Activated T-helper 17 cell treated with anti-CD3 and anti-CD28 coated beads, Interleukin-2, amount 50 U/mL, for 72 hours (primary cell): Measurements from ENCODE around the gene SLAMF6. TPM values are rescaled to one million over a fixed set of nuclear protein-coding genes. Genes with fewer than 3 reads are reported as not detected.
"Not testable (repeated sequence)": the region's sequence is repeated elsewhere in the genome, so short reads cannot be mapped to it uniquely, and the experiment has no call there.

Experiments used
- ATAC-seq: fragments of 150-1000 bp; cut with Tn5 transposase; replicated peaks from 2 replicates; pipeline ENCODE4 v1.10.0; 2021; ENCODE audit warnings: mild to moderate bottlenecking, moderate library complexity
- H3K27ac Mint-ChIP-seq: one replicate; pipeline ENCODE4 v1.8.0; 2022; ENCODE audit warnings: mixed read lengths
- H3K27me3 Mint-ChIP-seq: one replicate; pipeline ENCODE4 v1.8.0; 2022; ENCODE audit warnings: mixed read lengths
- H3K36me3 Mint-ChIP-seq: one replicate; pipeline ENCODE4 v1.8.0; 2022; ENCODE audit warnings: low read depth, mild to moderate bottlenecking, mixed read lengths
- H3K4me1 Mint-ChIP-seq: one replicate; pipeline ENCODE4 v1.8.0; 2022; ENCODE audit warnings: mixed read lengths
- H3K4me3 Mint-ChIP-seq: one replicate; pipeline ENCODE4 v1.8.0; 2022; ENCODE audit warnings: mild to moderate bottlenecking, mixed read lengths
- H3K9me3 Mint-ChIP-seq: one replicate; pipeline ENCODE4 v1.8.0; 2022; ENCODE audit warnings: mixed read lengths
- total RNA-seq, 2 donors: library from RNA; stranded (reverse); gene quantifications; one replicate each; pipeline ENCODE4 v1.2.3, GENCODE V29; 2022

Gene SLAMF6
- 10 to 100 TPM; 17.4 to 28.6 TPM for total RNA-seq

GRCh38 chr1:160522622-160523345 lies at the start of gene SLAMF6:
SLAMF6 (minus strand) TSS chr1:160523255; CDS start chr1:160523192, 63 bp downstream.
- Mint-ChIP-seq H3K4me1 (peaks cover 57% of the 10 kb centered on the region), H3K4me3 (peak within 1 kb of the TSS; percentile 90), H3K9me3 (peaks cover 5% of the 10 kb centered on the region), H3K36me3 (peaks cover 53% of the 10 kb centered on the region), H3K27me3 (no peaks in the 10 kb centered on the region), H3K27ac (peak within 1 kb of the TSS; percentile 90)
- ATAC-seq: peak; percentile 58

GRCh38 chr1:160570840-160571239 lies 47.8 kb upstream of the SLAMF6 start:
- peak overlapping the region; percentile 73 for H3K4me3 Mint-ChIP-seq
- H3K36me3 Mint-ChIP-seq: peaks cover 15% of the 10 kb centered on the region
- H3K27ac Mint-ChIP-seq: peak overlapping the region; percentile 78
- ATAC-seq: no peak
- peaks cover 74% of the 10 kb centered on the region for H3K4me1 Mint-ChIP-seq
- H3K9me3 Mint-ChIP-seq: peaks cover 10% of the 10 kb centered on the region
- no peaks in the 10 kb centered on the region for H3K27me3 Mint-ChIP-seq

GRCh38 chr1:160569806-160570205 lies 46.8 kb upstream of the SLAMF6 start:
- Mint-ChIP-seq H3K36me3 (peaks cover 26% of the 10 kb centered on the region), H3K4me3 (peak overlapping the region; percentile 73), H3K27ac (peak overlapping the region; percentile 78), H3K9me3 (peaks cover 10% of the 10 kb centered on the region), H3K4me1 (peaks cover 75% of the 10 kb centered on the region), H3K27me3 (no peaks in the 10 kb centered on the region)
- no peak for ATAC-seq

GRCh38 chr1:160567858-160568682 lies 45.0 kb upstream of the SLAMF6 start:
- Mint-ChIP-seq H3K36me3 (peaks cover 39% of the 10 kb centered on the region), H3K27ac (peak overlapping the region; percentile 78), H3K9me3 (peaks cover 8% of the 10 kb centered on the region), H3K27me3 (no peaks in the 10 kb centered on the region), H3K4me3 (peak overlapping the region; percentile 73), H3K4me1 (peaks cover 70% of the 10 kb centered on the region)
- peak; percentile 93 for ATAC-seq

DNA sequence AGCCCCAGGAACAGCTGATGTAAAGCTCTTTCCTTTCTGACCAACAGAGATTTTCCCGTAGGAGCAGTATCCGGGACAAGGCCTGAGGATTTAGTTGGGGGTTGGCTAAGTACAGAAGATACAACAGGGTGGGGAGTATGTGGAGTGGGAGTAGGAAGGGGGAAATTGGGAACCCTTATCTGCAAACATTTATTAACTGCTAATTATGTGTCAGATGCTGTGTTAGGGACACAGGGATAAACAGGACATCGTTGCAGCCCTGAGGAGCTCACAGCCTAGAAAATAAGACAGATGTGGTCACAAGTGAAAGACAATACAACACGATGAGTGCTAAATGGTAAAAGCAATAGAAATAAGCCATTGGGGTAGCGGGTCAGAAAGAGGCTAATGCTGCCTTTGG lies 44.3 kb upstream of the SLAMF6 start:
- Mint-ChIP-seq H3K36me3 (peaks cover 46% of the 10 kb centered on the region), H3K4me3 (peak overlapping the region; percentile 73), H3K9me3 (peaks cover 8% of the 10 kb centered on the region), H3K27me3 (no peaks in the 10 kb centered on the region), H3K4me1 (peaks cover 64% of the 10 kb centered on the region), H3K27ac (peak overlapping the region; percentile 78)
- ATAC-seq: peak; percentile 17

DNA sequence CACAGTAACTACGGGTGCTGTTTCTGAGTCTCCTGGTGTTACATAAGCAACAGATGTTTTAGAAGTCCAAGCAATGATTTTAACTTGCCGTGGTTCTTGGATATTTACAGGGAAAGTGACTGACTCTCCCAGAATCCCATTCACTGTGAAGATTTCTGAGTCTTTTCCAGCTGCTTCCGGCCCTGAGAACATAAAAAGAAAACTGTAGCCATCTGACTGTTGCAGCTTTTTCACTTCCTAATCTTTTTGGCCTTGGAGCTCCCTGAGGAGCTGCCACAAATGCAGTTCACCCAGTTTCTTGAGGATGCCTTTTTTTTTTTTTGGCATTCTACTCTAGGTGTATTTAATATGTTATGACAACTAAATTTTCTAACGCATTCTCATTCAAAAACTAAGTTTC lies 42.5 kb upstream of the SLAMF6 start:
- no peaks in the 10 kb centered on the region for H3K27me3 Mint-ChIP-seq
- H3K9me3 Mint-ChIP-seq: peaks cover 3% of the 10 kb centered on the region
- H3K27ac Mint-ChIP-seq: peak overlapping the region; percentile 78
- H3K4me1 Mint-ChIP-seq: peaks cover 67% of the 10 kb centered on the region
- H3K36me3 Mint-ChIP-seq: peaks cover 53% of the 10 kb centered on the region
- H3K4me3 Mint-ChIP-seq: peak overlapping the region; percentile 73
- no peak for ATAC-seq

DNA sequence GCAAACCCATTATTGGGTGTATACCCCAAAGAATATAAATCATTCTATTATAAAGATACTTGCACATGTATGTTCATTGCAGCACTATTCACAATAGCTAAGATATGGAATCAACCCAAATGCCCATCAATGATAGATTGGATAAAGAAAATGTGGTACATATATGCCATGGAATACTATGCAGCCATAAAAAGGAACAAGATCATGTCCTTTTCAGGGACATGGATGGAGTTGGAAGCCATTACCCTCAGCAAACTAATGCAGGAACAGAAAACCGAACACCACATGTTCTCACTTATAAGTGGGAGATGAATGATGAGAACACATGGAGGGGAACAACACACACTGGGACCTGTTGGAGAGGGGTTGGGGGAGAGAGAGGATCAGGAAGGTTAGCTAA lies 40.2 kb upstream of the SLAMF6 start:
- Mint-ChIP-seq H3K36me3 (peaks cover 70% of the 10 kb centered on the region), H3K4me3 (peak overlapping the region; percentile 93), H3K4me1 (peaks cover 80% of the 10 kb centered on the region), H3K27ac (peak overlapping the region; percentile 32)
- H3K9me3 Mint-ChIP-seq, ATAC-seq, H3K27me3 Mint-ChIP-seq: not testable (repeated sequence)

DNA sequence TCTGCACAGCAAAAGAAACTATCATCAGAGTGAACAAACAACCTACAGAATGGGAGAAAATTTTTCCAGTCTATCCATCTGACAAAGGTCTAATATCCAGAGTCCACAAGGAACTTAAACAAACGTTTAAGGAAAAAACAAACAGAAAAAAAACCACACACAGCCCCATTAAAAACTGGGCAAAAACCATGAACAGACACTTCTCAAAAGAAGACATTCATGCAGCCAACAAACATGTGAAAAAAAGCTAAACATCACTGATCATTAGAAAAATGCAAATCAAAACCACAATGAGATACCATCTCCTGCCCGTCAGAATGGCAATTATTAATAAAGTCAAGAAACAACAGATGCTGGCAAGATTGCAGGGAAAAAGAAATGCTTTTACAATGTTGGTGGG lies 39.7 kb upstream of the SLAMF6 start:
- not testable (repeated sequence) for H3K9me3 Mint-ChIP-seq, H3K27me3 Mint-ChIP-seq, H3K27ac Mint-ChIP-seq, ATAC-seq
- Mint-ChIP-seq H3K36me3 (peaks cover 73% of the 10 kb centered on the region), H3K4me1 (peaks cover 77% of the 10 kb centered on the region), H3K4me3 (peak overlapping the region; percentile 93)

DNA sequence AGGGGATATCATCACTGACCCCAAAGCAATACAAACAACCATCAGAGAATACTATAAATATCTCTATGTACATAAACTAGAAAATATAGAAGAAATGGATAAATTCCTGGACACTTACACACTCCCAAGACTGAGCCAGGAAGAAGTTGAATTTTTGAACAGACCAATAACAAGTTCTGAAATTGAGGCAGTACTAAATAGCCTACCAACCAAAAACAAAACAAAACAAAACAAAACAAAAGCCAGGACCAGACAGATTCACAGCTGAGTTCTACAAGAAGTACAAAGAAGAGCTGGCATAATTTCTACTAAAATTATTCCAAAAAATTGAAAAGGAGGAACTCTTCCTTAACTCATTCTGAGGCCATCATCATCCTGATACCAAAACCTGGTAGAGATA lies 37.8 kb upstream of the SLAMF6 start:
- peak overlapping the region; percentile 92 for H3K27ac Mint-ChIP-seq
- peaks cover 75% of the 10 kb centered on the region for H3K36me3 Mint-ChIP-seq
- no peaks in the 10 kb centered on the region for H3K27me3 Mint-ChIP-seq
- peaks cover 67% of the 10 kb centered on the region for H3K4me1 Mint-ChIP-seq
- ATAC-seq: no peak
- H3K4me3 Mint-ChIP-seq: peak overlapping the region; percentile 93
- peaks cover 3% of the 10 kb centered on the region for H3K9me3 Mint-ChIP-seq

GRCh38 chr1:160560045-160560705 lies 37.1 kb upstream of the SLAMF6 start:
- Mint-ChIP-seq H3K9me3 (peaks cover 3% of the 10 kb centered on the region), H3K36me3 (peaks cover 73% of the 10 kb centered on the region), H3K27me3 (no peaks in the 10 kb centered on the region), H3K27ac (peak overlapping the region; percentile 92), H3K4me1 (peaks cover 61% of the 10 kb centered on the region), H3K4me3 (peak overlapping the region; percentile 93)
- ATAC-seq: peak; percentile 15

- Mint-ChIP-seq H3K4me3 (peak overlapping the region; percentile 93), H3K27ac (peak overlapping the region; percentile 92), H3K4me1 (peaks cover 53% of the 10 kb centered on the region), H3K36me3 (peaks cover 66% of the 10 kb centered on the region)
- H3K9me3 Mint-ChIP-seq, ATAC-seq, H3K27me3 Mint-ChIP-seq: not testable (repeated sequence)
Measured at GRCh38 chr1:160559437-160559836, 36.4 kb upstream of the SLAMF6 start.

- peak; percentile 37 for ATAC-seq
- peaks cover 70% of the 10 kb centered on the region for H3K36me3 Mint-ChIP-seq
- peak overlapping the region; percentile 93 for H3K4me3 Mint-ChIP-seq
- H3K9me3 Mint-ChIP-seq: peaks cover 3% of the 10 kb centered on the region
- peaks cover 53% of the 10 kb centered on the region for H3K4me1 Mint-ChIP-seq
- no peaks in the 10 kb centered on the region for H3K27me3 Mint-ChIP-seq
- H3K27ac Mint-ChIP-seq: peak overlapping the region; percentile 92
Measured at GRCh38 chr1:160558660-160559380, 35.8 kb upstream of the SLAMF6 start.

GRCh38 chr1:160553778-160554177 lies 30.7 kb upstream of the SLAMF6 start:
- Mint-ChIP-seq H3K36me3 (peaks cover 64% of the 10 kb centered on the region), H3K4me3 (no peak overlapping the region), H3K9me3 (no peaks in the 10 kb centered on the region), H3K4me1 (peaks cover 23% of the 10 kb centered on the region), H3K27me3 (no peaks in the 10 kb centered on the region), H3K27ac (no peak overlapping the region)
- ATAC-seq: no peak

- peak overlapping the region; percentile 31 for H3K27ac Mint-ChIP-seq
- no peaks in the 10 kb centered on the region for H3K9me3 Mint-ChIP-seq
- no peaks in the 10 kb centered on the region for H3K27me3 Mint-ChIP-seq
- H3K36me3 Mint-ChIP-seq: peaks cover 69% of the 10 kb centered on the region
- H3K4me1 Mint-ChIP-seq: peaks cover 15% of the 10 kb centered on the region
- H3K4me3 Mint-ChIP-seq: no peak overlapping the region
- ATAC-seq: no peak
Measured at GRCh38 chr1:160552425-160552824, 29.4 kb upstream of the SLAMF6 start.
